Loucy (cell line): Measurements from ENCODE around the gene FADS2.

ENCODE experiments used
- H2AFZ ChIP-seq: fragments of 200-600 bp; sonication (generic); 2 replicates; pipeline ENCODE4 v1.6.0; 2016; ENCODE audit warnings: antibody characterized with exemption, mild to moderate bottlenecking, low read length, moderate library complexity
- H3F3A ChIP-seq: fragments of 200-600 bp; 2 replicates; pipeline ENCODE4 v1.6.0; 2016; ENCODE audit warnings: antibody characterized with exemption, low read depth, mild to moderate bottlenecking
- H3K27me3 ChIP-seq: fragments of 200-600 bp; sonication (generic); 2 replicates; pipeline ENCODE4 v1.6.1; 2014; ENCODE audit warnings: low read length, mild to moderate bottlenecking; ENCODE audit not compliant: insufficient read depth, poor library complexity, severe bottlenecking
- H3K36me3 ChIP-seq: fragments of 200-600 bp; sonication (generic); 2 replicates; pipeline ENCODE4 v1.6.1; 2016; ENCODE audit warnings: low read length; ENCODE audit not compliant: insufficient read depth
- H3K4me1 ChIP-seq: fragments of 200-600 bp; sonication (generic); 2 replicates; pipeline ENCODE4 v1.5.1; 2014; ENCODE audit warnings: low read length, mild to moderate bottlenecking; ENCODE audit not compliant: insufficient read depth, poor library complexity, severe bottlenecking
- H3K4me2 ChIP-seq: fragments of 200-600 bp; sonication (generic); 2 replicates; pipeline ENCODE4 v1.6.0; 2014; ENCODE audit warnings: antibody characterized with exemption, low read length, low read depth, mild to moderate bottlenecking; ENCODE audit not compliant: poor library complexity, severe bottlenecking
- H3K4me3 ChIP-seq: fragments of 200-600 bp; sonication (generic); 2 replicates; pipeline ENCODE4 v1.5.1; 2014; ENCODE audit warnings: low read length, mild to moderate bottlenecking, mixed read lengths; ENCODE audit not compliant: poor library complexity, severe bottlenecking
- H3K79me2 ChIP-seq: fragments of 200-600 bp; sonication (generic); 2 replicates; pipeline ENCODE4 v1.6.1; 2014; ENCODE audit warnings: low read length; ENCODE audit not compliant: insufficient read depth
- H3K9ac ChIP-seq: fragments of 200-600 bp; sonication (generic); 2 replicates; pipeline ENCODE4 v1.6.0; 2014; ENCODE audit warnings: mild to moderate bottlenecking, low read depth, low read length, moderate library complexity; ENCODE audit not compliant: poor library complexity, severe bottlenecking
- H3K9me2 ChIP-seq: fragments of 200-600 bp; sonication (generic); replicated peaks from 2 replicates; pipeline ENCODE4 v1.6.1; 2016; ENCODE audit warnings: low read depth, low read length, mixed read lengths
- H3K9me3 ChIP-seq: fragments of 200-600 bp; sonication (generic); 2 replicates; pipeline ENCODE4 v1.6.1; 2014; ENCODE audit warnings: mild to moderate bottlenecking, antibody characterized with exemption, low read length, low read depth; ENCODE audit not compliant: insufficient read depth
- H4K20me1 ChIP-seq: fragments of 200-600 bp; sonication (generic); 2 replicates; pipeline ENCODE4 v1.6.0; 2014; ENCODE audit warnings: antibody characterized with exemption, low read length, mild to moderate bottlenecking; ENCODE audit not compliant: insufficient read depth, poor library complexity, severe bottlenecking
- CTCF ChIP-seq: fragments of 200-600 bp; sonication (generic); conservative IDR thresholded peaks from 2 replicates; pipeline ENCODE4 v1.5.1; 2014; ENCODE audit warnings: mild to moderate bottlenecking, antibody characterized with exemption, low read length
- EZH2phosphoT487 ChIP-seq: fragments of 200-600 bp; IDR thresholded peaks from 2 replicates; pipeline ENCODE4 v1.6.1; 2018; ENCODE audit warnings: antibody characterized with exemption, mild to moderate bottlenecking, moderate library complexity, borderline replicate concordance

FADS2 gene

DNA sequence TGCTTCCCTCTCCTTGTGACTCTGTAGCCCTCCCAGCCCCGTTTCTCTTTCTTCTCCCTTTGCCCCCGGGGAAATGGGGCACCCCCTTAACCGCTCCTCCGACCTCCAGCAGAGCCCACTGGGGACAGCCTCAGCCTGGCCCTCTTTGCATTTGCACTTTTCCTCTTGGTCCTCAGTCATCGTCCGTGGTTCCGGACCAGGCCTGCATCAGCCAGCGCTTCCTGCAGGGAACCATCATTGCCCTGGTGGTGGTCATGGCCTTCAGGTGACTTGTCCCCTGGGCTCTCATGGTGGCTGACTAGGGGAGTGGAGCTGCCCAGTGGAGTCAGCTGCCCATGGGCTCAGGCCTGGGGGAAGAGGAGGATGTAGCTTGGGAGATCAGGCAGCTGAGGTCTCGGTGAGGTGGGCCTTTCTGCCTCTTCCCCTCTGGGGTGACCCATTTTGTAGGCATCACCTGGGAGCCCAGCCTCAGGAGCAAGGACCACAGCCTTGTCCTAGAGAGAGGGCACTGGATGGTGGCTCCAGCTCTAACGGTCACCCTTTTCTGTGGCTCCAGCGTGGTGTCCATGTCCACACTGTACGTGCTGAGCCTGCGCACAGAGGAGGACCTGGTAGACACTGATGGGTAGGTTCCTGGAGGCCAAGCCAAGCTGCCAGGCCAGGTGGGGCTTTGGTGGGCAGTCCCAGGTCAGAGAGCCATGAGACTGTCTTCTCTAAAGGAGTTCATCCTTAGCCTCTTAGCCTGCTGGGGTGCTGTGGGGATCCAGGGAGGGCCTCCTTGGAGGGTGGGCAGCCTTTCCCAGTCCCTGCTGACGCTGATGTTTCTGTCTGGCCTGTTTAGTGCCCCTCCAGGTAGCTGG lies 48.2 kb upstream of the FADS2 start:
- TF ChIP-seq EZH2phosphoT487: no peak
- TF ChIP-seq CTCF: no peak
- no peaks in the 10 kb centered on the region for H3K9me3 ChIP-seq
- H3K9ac ChIP-seq: no peak overlapping the region
- H3K4me3 ChIP-seq: no peak overlapping the region
- H3K27me3 ChIP-seq: no peaks in the 10 kb centered on the region
- H3F3A ChIP-seq: no peaks in the 10 kb centered on the region
- H3K36me3 ChIP-seq: no peaks in the 10 kb centered on the region; the same call in 1 of the 2 replicates
- no peaks in the 10 kb centered on the region for H4K20me1 ChIP-seq
- no peak overlapping the region for H3K4me2 ChIP-seq
- no peaks in the 10 kb centered on the region for H3K4me1 ChIP-seq
- no peaks in the 10 kb centered on the region for H3K79me2 ChIP-seq
- no peaks in the 10 kb centered on the region for H3K9me2 ChIP-seq
- H2AFZ ChIP-seq: no peak overlapping the region

GRCh38 chr11:61780581-61781162 lies 47.4 kb upstream of the FADS2 start:
- no peak overlapping the region for H3K4me2 ChIP-seq
- H3F3A ChIP-seq: no peaks in the 10 kb centered on the region
- H3K4me1 ChIP-seq: no peaks in the 10 kb centered on the region
- no peak overlapping the region for H2AFZ ChIP-seq
- H3K79me2 ChIP-seq: no peaks in the 10 kb centered on the region
- no peak overlapping the region for H3K4me3 ChIP-seq
- no peaks in the 10 kb centered on the region for H3K9me3 ChIP-seq
- TF ChIP-seq CTCF: no peak
- no peak for TF ChIP-seq EZH2phosphoT487
- H3K27me3 ChIP-seq: no peaks in the 10 kb centered on the region
- no peaks in the 10 kb centered on the region; the same call in 1 of the 2 replicates for H3K36me3 ChIP-seq
- no peaks in the 10 kb centered on the region for H4K20me1 ChIP-seq
- H3K9ac ChIP-seq: no peak overlapping the region
- H3K9me2 ChIP-seq: no peaks in the 10 kb centered on the region

GRCh38 chr11:61781585-61781984 lies 46.5 kb upstream of the FADS2 start:
- Histone ChIP-seq H3F3A (no peaks in the 10 kb centered on the region), H3K4me2 (no peak overlapping the region), H3K4me3 (no peak overlapping the region), H3K27me3 (no peaks in the 10 kb centered on the region), H3K79me2 (no peaks in the 10 kb centered on the region), H3K36me3 (no peaks in the 10 kb centered on the region; the same call in 1 of the 2 replicates), H3K9me3 (no peaks in the 10 kb centered on the region), H4K20me1 (no peaks in the 10 kb centered on the region), H2AFZ (no peak overlapping the region), H3K9ac (no peak overlapping the region), H3K4me1 (no peaks in the 10 kb centered on the region), H3K9me2 (no peaks in the 10 kb centered on the region)
- no peak for TF ChIP-seq EZH2phosphoT487
- no peak for TF ChIP-seq CTCF
